ENCODE results near the gene FAM53B. TPM values are rescaled to one million over a fixed set of nuclear protein-coding genes. Genes with fewer than 3 reads are reported as not detected.
A peak's percentile ranks its signal among the peaks of the same experiment; 100 is the strongest.

Gene FAM53B
- total RNA-seq, 1 experiment from 2014 or later, result 8.7 TPM

- DNase-seq (ENCODE audit: low spot score), result no peak
Observed at GRCh38 chr10:124629842-124630241, 114.3 kb downstream of the FAM53B start.

GRCh38 chr10:124629415-124629814 lies 114.8 kb downstream of the FAM53B start:
- no peak for DNase-seq (ENCODE audit: low spot score)

DNA sequence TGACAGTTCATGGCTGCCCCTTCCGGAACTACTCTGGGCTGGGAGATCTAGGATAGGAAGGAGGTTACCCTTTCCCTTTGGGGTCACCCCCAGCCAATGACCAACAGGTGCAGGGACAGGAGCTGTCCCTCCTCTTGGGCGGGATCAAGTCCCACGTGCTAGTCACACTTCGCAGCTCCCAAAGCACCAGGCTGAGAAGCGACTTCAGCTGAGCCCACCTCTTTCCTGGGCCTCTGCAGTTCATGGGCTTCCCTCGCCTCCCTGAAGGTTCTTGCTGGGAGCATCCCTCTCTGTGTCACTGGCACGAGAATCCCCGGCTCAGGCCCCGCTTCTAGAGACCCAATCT lies 115.5 kb downstream of the FAM53B start:
- no peak for DNase-seq (ENCODE audit: low spot score)

GRCh38 chr10:124627866-124628675 lies 116.1 kb downstream of the FAM53B start:
- DNase-seq (ENCODE audit: low spot score), result no peak

DNA sequence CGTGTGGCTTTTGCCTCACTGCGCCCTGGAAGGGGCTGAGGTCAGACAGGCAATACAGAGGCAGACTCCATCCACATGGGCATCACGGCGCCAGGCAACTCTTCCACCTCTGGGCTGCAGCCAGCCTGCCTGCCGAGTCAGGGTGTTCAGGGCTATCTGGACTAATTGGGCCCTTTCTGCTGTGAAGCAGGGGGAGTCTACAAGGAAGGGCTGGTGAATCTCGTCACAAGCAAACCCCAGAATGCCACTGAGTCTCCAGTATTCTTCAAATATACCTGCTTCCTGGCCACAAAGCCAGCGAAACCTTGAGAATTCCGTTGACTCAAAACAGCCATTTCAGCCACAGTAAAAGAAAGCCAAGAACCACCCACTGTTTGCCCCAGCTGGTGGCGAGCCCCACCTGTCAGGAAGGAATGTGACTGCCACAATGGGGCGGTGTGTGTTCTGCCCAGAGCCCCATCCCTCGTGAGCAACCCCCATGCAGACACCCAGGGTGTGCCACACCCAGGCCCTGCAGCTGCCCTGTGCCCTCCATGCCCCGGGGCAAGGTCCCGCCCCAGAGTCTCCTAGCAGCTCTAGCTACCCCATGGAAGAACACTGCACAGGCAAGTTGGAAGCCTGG lies 117.3 kb downstream of the FAM53B start:
- peak; percentile 40 for DNase-seq (ENCODE audit: low spot score)

- no peak for DNase-seq (ENCODE audit: low spot score)
Observed at GRCh38 chr10:124625831-124626238, 118.3 kb downstream of the FAM53B start.

DNA sequence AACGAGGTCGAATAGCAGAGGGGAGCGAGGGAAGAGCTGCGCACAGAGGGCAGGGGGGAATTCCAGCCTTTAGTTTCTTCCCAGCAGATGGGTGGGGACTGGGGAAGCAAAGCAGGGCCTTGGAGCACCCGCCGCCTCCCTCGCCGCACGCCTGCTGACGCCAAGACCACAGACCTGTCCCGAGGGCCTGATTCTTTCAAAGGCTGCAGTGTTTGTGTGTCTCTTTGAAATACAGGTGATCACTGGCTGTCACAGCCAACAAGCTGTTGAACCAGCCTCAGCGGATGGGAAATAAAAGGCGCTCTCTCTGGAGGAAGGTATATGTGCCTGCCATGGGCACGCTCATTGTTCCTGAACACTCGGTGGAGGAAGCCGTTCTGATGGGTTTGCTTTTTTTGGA lies 119.3 kb downstream of the FAM53B start:
- no peak for DNase-seq (ENCODE audit: low spot score)

GRCh38 chr10:124624466-124624865 lies 119.7 kb downstream of the FAM53B start:
- no peak for DNase-seq (ENCODE audit: low spot score)

DNA sequence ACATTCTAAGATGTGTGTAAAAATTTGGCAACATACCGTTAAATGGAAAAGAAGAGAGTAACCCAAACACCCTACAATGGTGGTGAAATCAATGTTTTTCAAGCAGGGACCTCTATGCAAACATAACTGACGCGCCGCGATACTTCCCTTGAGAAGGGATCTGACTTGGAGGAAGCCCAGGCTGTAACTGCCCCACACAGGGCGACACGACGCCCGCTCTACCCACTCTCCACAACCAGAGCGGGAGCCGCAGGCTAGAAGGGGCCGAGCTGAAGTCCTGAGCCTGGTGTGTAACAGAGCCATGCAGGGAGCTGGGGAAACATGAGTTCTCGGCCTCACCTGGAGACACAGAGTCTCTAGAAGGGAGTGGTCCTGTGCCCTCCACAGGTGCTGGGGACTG lies 120.2 kb downstream of the FAM53B start:
- no peak for DNase-seq (ENCODE audit: low spot score)

GRCh38 chr10:124622866-124623536 lies 121.2 kb downstream of the FAM53B start:
- no peak for DNase-seq (ENCODE audit: low spot score)

- DNase-seq (ENCODE audit: low spot score), result no peak
Observed at GRCh38 chr10:124622158-124622557, 122.0 kb downstream of the FAM53B start.

GRCh38 chr10:124621637-124622036 lies 122.5 kb downstream of the FAM53B start:
- DNase-seq (ENCODE audit: low spot score), result no peak

- DNase-seq (ENCODE audit: low spot score), result no peak
Observed at GRCh38 chr10:124619802-124620490, 124.2 kb downstream of the FAM53B start.

- no peak for DNase-seq (ENCODE audit: low spot score)
Observed at GRCh38 chr10:124619195-124619594, 125.0 kb downstream of the FAM53B start.

DNA sequence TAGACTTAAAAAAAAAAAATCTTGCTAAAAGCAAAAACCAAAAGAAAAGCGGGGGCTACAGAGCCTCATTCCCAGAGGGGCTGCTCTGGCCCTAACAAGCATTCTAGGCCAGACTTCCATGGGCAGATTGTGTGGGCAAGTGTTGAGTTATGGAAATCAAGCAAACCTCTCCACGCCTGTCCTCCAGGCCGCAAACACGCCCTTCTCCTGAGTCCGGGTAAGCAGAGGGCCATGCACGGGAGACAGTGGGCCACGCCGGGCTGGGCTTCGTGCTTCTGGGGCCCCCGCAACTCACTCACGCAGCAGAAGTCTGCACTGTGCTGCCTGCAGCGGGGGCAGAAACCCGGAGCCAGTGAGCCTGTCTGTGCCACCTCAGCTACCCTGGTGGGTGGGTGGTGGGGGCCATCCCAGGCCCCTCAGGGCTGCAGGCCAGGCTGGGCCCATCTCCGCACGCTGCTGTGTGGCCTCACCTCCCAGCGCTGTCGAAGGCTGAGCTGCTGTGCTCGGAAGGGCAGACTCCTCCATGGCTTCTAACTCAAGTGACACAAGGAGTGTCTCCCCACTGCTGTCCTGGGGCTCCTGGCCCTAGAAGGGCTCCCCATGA lies 125.6 kb downstream of the FAM53B start:
- no peak for DNase-seq (ENCODE audit: low spot score)

DNA sequence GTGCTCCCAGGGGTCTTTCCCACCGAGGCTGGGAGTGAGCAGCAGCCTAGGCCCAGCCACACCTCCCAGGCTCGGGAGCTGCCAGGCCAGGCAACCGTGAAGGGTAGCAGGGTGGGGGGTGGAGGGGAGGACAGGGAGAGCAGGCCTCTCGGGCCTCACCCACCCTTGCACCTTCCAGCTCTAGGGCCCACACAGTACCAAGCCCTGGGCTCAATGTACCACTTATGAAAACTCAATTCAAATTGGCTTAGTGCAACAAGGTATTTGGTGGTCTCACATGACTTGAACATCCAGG lies 127.4 kb downstream of the FAM53B start:
- DNase-seq (ENCODE audit: low spot score), result no peak

GRCh38 chr10:124616040-124616835 lies 127.9 kb downstream of the FAM53B start:
- no peak for DNase-seq (ENCODE audit: low spot score)

DNA sequence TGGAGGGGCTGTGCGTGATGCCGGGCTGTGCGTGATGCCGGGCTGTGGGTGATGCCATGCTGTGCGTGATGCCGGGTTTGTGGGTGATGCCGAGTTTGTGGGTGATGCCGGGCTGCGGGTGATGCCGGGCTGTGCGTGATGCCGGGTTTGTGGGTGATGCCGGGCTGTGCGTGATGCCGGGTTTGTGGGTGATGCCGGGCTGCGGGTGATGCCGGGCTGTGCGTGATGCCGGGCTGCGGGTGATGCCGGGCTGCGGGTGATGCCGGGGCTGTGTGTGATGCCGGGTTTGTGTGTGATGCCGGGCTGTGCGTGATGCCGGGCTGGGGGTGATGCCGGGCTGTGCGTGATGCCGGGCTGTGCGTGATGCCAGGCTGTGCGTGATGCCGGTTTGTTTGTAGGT lies 128.9 kb downstream of the FAM53B start:
- DNase-seq (ENCODE audit: low spot score), result no peak

DNA sequence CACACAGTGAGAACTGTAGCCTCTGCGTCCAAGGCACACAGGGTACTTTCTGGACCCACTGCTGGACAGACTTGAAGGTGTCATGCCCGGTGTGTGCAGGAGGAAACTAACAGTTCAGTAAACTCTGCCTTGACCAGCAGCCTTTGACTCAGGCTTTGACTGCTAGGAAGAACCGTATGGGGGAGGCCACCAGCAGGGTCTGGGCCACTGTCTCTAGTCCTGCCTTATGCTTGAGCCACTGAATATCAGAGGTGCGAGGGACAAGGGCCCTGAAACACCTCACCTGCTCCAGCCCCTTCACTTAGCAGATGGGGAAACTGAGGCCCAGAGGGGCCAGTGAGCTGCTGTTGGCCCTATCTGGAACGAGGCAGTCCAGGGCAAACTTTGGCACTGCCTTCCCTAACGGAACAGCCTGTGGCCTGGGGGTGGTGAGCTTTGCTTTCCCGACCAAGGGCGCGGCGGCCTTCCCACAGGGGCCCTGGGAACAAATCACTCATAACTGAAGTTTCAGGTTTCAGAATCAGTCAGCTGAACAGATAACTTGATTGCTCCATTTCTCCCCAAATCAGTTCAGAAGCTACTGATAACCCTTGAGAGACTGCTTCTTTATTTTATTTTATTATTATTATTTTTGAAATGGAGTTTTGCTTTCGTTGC lies 130.0 kb downstream of the FAM53B start:
- no peak for DNase-seq (ENCODE audit: low spot score)

DNA sequence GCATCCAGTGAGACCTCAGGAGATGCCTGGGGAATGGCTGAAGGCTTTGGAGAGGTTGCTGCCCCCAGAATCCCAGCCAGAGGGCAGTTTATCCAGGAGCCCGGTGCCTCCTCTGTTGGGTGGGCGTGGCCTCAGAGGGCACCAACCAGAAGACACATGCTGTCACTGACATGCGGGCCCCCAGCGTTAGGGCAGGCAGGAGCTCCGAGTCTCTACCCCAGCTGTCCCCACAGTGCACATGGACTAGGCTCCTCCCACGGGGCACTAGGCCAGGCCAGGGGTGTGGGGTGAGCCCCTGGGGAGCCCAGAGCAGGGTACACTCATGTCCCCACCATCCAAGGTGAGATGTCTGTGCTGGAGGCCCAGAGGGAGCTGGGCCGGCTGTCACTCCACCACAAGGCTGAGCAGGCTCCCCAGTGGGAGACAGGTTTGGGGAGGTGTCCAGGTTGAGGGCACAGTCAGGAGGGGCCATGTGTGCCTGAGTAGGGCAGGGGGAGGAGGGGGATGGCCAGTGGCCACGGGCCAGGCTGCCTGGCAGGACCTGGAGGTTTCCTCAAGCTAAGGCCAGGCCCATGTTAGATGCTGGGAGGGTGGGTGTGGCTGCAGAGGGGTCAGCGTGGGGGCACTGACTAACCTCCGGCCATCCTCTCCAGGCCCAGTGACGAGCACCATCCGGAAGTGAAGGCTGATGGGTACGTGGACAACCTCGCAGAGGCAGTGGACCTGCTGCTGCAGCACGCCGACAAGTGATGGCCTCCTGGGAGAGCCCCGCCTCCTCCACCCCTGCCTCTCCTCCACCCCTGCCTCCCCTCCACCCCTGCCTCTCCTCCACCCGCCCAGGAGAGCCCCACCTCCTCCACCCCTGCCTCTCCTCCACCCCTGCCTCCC lies 131.3 kb downstream of the FAM53B start:
- peak; percentile 11 for DNase-seq (ENCODE audit: low spot score)

Data from A172 (cell line).